ENCODE data around the gene TPCN2.

TPCN2 gene

GRCh38 chr11:69156673-69157155, 108.0 kb downstream of the TPCN2 start:
- Histone ChIP-seq H3K4me1 (ENCODE audit: control insufficient read depth in 1 of 2, insufficient read depth in 2 of 2, low read length in 2 of 2) (peaks cover 0 to 5% of the 10 kb centered on the region in 2 donors), H3K9me3 (ENCODE audit: control insufficient read depth in 1 of 2, low read length in 2 of 2) (no peaks in the 10 kb centered on the region), H3K27me3 (ENCODE audit: control insufficient read depth in 1 of 2, insufficient read depth in 2 of 2, low read length in 2 of 2) (no peaks in the 10 kb centered on the region), H3K36me3 (ENCODE audit: control insufficient read depth in 1 of 2, insufficient read depth in 2 of 2, low read length in 2 of 2) (no peaks in the 10 kb centered on the region), H3K27ac (ENCODE audit: low read depth, low read length) (no peak overlapping the region), H3K9ac (ENCODE audit: low read depth in 1 of 2, low read length in 2 of 2) (no peak overlapping the region), H3K4me3 (ENCODE audit: low read depth in 1 of 2, low read length in 2 of 2) (no peak overlapping the region)

- H3K9me3 ChIP-seq (ENCODE audit: control insufficient read depth in 1 of 2, low read length in 2 of 2), result no peaks in the 10 kb centered on the region
- H3K27ac ChIP-seq (ENCODE audit: low read depth, low read length), result no peak overlapping the region
- H3K4me3 ChIP-seq (ENCODE audit: low read depth in 1 of 2, low read length in 2 of 2), result no peak overlapping the region
- H3K36me3 ChIP-seq (ENCODE audit: control insufficient read depth in 1 of 2, insufficient read depth in 2 of 2, low read length in 2 of 2), result no peaks in the 10 kb centered on the region
- H3K9ac ChIP-seq (ENCODE audit: low read depth in 1 of 2, low read length in 2 of 2), result no peak overlapping the region
- peaks cover 0 to 5% of the 10 kb centered on the region in 2 donors for H3K4me1 ChIP-seq (ENCODE audit: control insufficient read depth in 1 of 2, insufficient read depth in 2 of 2, low read length in 2 of 2)
- H3K27me3 ChIP-seq (ENCODE audit: control insufficient read depth in 1 of 2, insufficient read depth in 2 of 2, low read length in 2 of 2), result no peaks in the 10 kb centered on the region
Measured at GRCh38 chr11:69157156-69157821, 108.6 kb downstream of the TPCN2 start.

GRCh38 chr11:69157822-69158231, 109.1 kb downstream of the TPCN2 start:
- Histone ChIP-seq H3K4me3 (ENCODE audit: low read depth in 1 of 2, low read length in 2 of 2) (no peak overlapping the region), H3K27ac (ENCODE audit: low read depth, low read length) (no peak overlapping the region)

GRCh38 chr11:69158301-69159149, 109.8 kb downstream of the TPCN2 start:
- no peaks in the 10 kb centered on the region for H3K27me3 ChIP-seq (ENCODE audit: control insufficient read depth in 1 of 2, insufficient read depth in 2 of 2, low read length in 2 of 2)
- no peaks in the 10 kb centered on the region for H3K9me3 ChIP-seq (ENCODE audit: control insufficient read depth in 1 of 2, low read length in 2 of 2)
- no peak overlapping the region for H3K4me3 ChIP-seq (ENCODE audit: low read depth in 1 of 2, low read length in 2 of 2)
- no peak overlapping the region for H3K9ac ChIP-seq (ENCODE audit: low read depth in 1 of 2, low read length in 2 of 2)
- no peak overlapping the region for H3K27ac ChIP-seq (ENCODE audit: low read depth, low read length)
- peaks cover 0 to 5% of the 10 kb centered on the region in 2 donors for H3K4me1 ChIP-seq (ENCODE audit: control insufficient read depth in 1 of 2, insufficient read depth in 2 of 2, low read length in 2 of 2)
- H3K36me3 ChIP-seq (ENCODE audit: control insufficient read depth in 1 of 2, insufficient read depth in 2 of 2, low read length in 2 of 2), result no peaks in the 10 kb centered on the region

More at GRCh38 chr11:69157822-69158231, 109.1 kb downstream of the TPCN2 start:
- H3K9ac ChIP-seq (ENCODE audit: low read depth in 1 of 2, low read length in 2 of 2), result no peak overlapping the region
- H3K4me1 ChIP-seq (ENCODE audit: control insufficient read depth in 1 of 2, insufficient read depth in 2 of 2, low read length in 2 of 2), result peaks cover 0 to 5% of the 10 kb centered on the region in 2 donors
- no peaks in the 10 kb centered on the region for H3K36me3 ChIP-seq (ENCODE audit: control insufficient read depth in 1 of 2, insufficient read depth in 2 of 2, low read length in 2 of 2)
- H3K27me3 ChIP-seq (ENCODE audit: control insufficient read depth in 1 of 2, insufficient read depth in 2 of 2, low read length in 2 of 2), result no peaks in the 10 kb centered on the region
- H3K9me3 ChIP-seq (ENCODE audit: control insufficient read depth in 1 of 2, low read length in 2 of 2), result no peaks in the 10 kb centered on the region

- no peak overlapping the region for H3K9ac ChIP-seq (ENCODE audit: low read depth in 1 of 2, low read length in 2 of 2)
- H3K27me3 ChIP-seq (ENCODE audit: control insufficient read depth in 1 of 2, insufficient read depth in 2 of 2, low read length in 2 of 2), result no peaks in the 10 kb centered on the region
- H3K4me3 ChIP-seq (ENCODE audit: low read depth in 1 of 2, low read length in 2 of 2), result no peak overlapping the region
- H3K27ac ChIP-seq (ENCODE audit: low read depth, low read length), result no peak overlapping the region
- peaks cover 0 to 6% of the 10 kb centered on the region in 2 donors for H3K9me3 ChIP-seq (ENCODE audit: control insufficient read depth in 1 of 2, low read length in 2 of 2)
- H3K36me3 ChIP-seq (ENCODE audit: control insufficient read depth in 1 of 2, insufficient read depth in 2 of 2, low read length in 2 of 2), result no peaks in the 10 kb centered on the region
- peaks cover 0 to 5% of the 10 kb centered on the region in 2 donors for H3K4me1 ChIP-seq (ENCODE audit: control insufficient read depth in 1 of 2, insufficient read depth in 2 of 2, low read length in 2 of 2)
Measured at GRCh38 chr11:69159150-69159852, 110.6 kb downstream of the TPCN2 start.

- H3K9me3 ChIP-seq (ENCODE audit: control insufficient read depth in 1 of 2, low read length in 2 of 2), result peaks cover 0 to 7% of the 10 kb centered on the region in 2 donors
- H3K4me3 ChIP-seq (ENCODE audit: low read depth in 1 of 2, low read length in 2 of 2), result no peak overlapping the region
- H3K27ac ChIP-seq (ENCODE audit: low read depth, low read length), result no peak overlapping the region
- peaks cover 0 to 5% of the 10 kb centered on the region in 2 donors for H3K4me1 ChIP-seq (ENCODE audit: control insufficient read depth in 1 of 2, insufficient read depth in 2 of 2, low read length in 2 of 2)
- no peaks in the 10 kb centered on the region for H3K27me3 ChIP-seq (ENCODE audit: control insufficient read depth in 1 of 2, insufficient read depth in 2 of 2, low read length in 2 of 2)
- H3K9ac ChIP-seq (ENCODE audit: low read depth in 1 of 2, low read length in 2 of 2), result no peak overlapping the region
- H3K36me3 ChIP-seq (ENCODE audit: control insufficient read depth in 1 of 2, insufficient read depth in 2 of 2, low read length in 2 of 2), result no peaks in the 10 kb centered on the region
Measured at GRCh38 chr11:69160296-69161116, 111.8 kb downstream of the TPCN2 start.

GRCh38 chr11:69161117-69161407, 112.3 kb downstream of the TPCN2 start:
- no peak overlapping the region for H3K27ac ChIP-seq (ENCODE audit: low read depth, low read length)
- H3K36me3 ChIP-seq (ENCODE audit: control insufficient read depth in 1 of 2, insufficient read depth in 2 of 2, low read length in 2 of 2), result no peaks in the 10 kb centered on the region
- H3K27me3 ChIP-seq (ENCODE audit: control insufficient read depth in 1 of 2, insufficient read depth in 2 of 2, low read length in 2 of 2), result no peaks in the 10 kb centered on the region
- peaks cover 0 to 5% of the 10 kb centered on the region in 2 donors for H3K4me1 ChIP-seq (ENCODE audit: control insufficient read depth in 1 of 2, insufficient read depth in 2 of 2, low read length in 2 of 2)
- H3K9ac ChIP-seq (ENCODE audit: low read depth in 1 of 2, low read length in 2 of 2), result no peak overlapping the region
- H3K4me3 ChIP-seq (ENCODE audit: low read depth in 1 of 2, low read length in 2 of 2), result no peak overlapping the region
- H3K9me3 ChIP-seq (ENCODE audit: control insufficient read depth in 1 of 2, low read length in 2 of 2), result peaks cover 0 to 7% of the 10 kb centered on the region in 2 donors

- no peak overlapping the region for H3K27ac ChIP-seq (ENCODE audit: low read depth, low read length)
- no peak overlapping the region for H3K4me3 ChIP-seq (ENCODE audit: low read depth in 1 of 2, low read length in 2 of 2)
- H3K36me3 ChIP-seq (ENCODE audit: control insufficient read depth in 1 of 2, insufficient read depth in 2 of 2, low read length in 2 of 2), result no peaks in the 10 kb centered on the region
- no peak overlapping the region for H3K9ac ChIP-seq (ENCODE audit: low read depth in 1 of 2, low read length in 2 of 2)
- peaks cover 0 to 7% of the 10 kb centered on the region in 2 donors for H3K9me3 ChIP-seq (ENCODE audit: control insufficient read depth in 1 of 2, low read length in 2 of 2)
- H3K27me3 ChIP-seq (ENCODE audit: control insufficient read depth in 1 of 2, insufficient read depth in 2 of 2, low read length in 2 of 2), result no peaks in the 10 kb centered on the region
- H3K4me1 ChIP-seq (ENCODE audit: control insufficient read depth in 1 of 2, insufficient read depth in 2 of 2, low read length in 2 of 2), result peaks cover 0 to 4% of the 10 kb centered on the region in 2 donors
Measured at GRCh38 chr11:69162505-69162904, 113.8 kb downstream of the TPCN2 start.

- no peaks in the 10 kb centered on the region for H3K27me3 ChIP-seq (ENCODE audit: control insufficient read depth in 1 of 2, insufficient read depth in 2 of 2, low read length in 2 of 2)
- H3K4me3 ChIP-seq (ENCODE audit: low read depth in 1 of 2, low read length in 2 of 2), result no peak overlapping the region
- peaks cover 0 to 7% of the 10 kb centered on the region in 2 donors for H3K9me3 ChIP-seq (ENCODE audit: control insufficient read depth in 1 of 2, low read length in 2 of 2)
- peaks cover 0 to 4% of the 10 kb centered on the region in 2 donors for H3K4me1 ChIP-seq (ENCODE audit: control insufficient read depth in 1 of 2, insufficient read depth in 2 of 2, low read length in 2 of 2)
- H3K27ac ChIP-seq (ENCODE audit: low read depth, low read length), result no peak overlapping the region
- H3K9ac ChIP-seq (ENCODE audit: low read depth in 1 of 2, low read length in 2 of 2), result no peak overlapping the region
- no peaks in the 10 kb centered on the region for H3K36me3 ChIP-seq (ENCODE audit: control insufficient read depth in 1 of 2, insufficient read depth in 2 of 2, low read length in 2 of 2)
Measured at GRCh38 chr11:69163842-69164241, 115.1 kb downstream of the TPCN2 start.

Measured in duodenal mucosa (tissue), 2 donors.